Ishikawa (cell line): ENCODE results near the gene NEK11.

Source experiments
- CEBPB ChIP-seq: IDR thresholded peaks from 2 replicates; pipeline ENCODE4 v1.6.1; 2012
- CREB1 ChIP-seq: IDR thresholded peaks from 2 replicates; pipeline ENCODE4 v1.6.1; 2012; ENCODE audit warnings: low read depth
- EGR1 ChIP-seq: IDR thresholded peaks from 2 replicates; pipeline ENCODE4 v1.6.1; 2012
- EP300 ChIP-seq: IDR thresholded peaks from 2 replicates; pipeline ENCODE4 v1.6.1; 2012; ENCODE audit warnings: borderline replicate concordance
- FOXM1 ChIP-seq: IDR thresholded peaks from 2 replicates; pipeline ENCODE4 v1.6.1; 2012; ENCODE audit warnings: low read depth, borderline replicate concordance
- NFIC ChIP-seq: IDR thresholded peaks from 2 replicates; pipeline ENCODE4 v1.6.1; 2012
- RAD21 ChIP-seq: IDR thresholded peaks from 2 replicates; pipeline ENCODE4 v1.6.1; 2012; ENCODE audit warnings: low read depth
- TAF1 ChIP-seq: IDR thresholded peaks from 2 replicates; pipeline ENCODE4 v1.6.1; 2012; ENCODE audit warnings: low read depth, mild to moderate bottlenecking
- TCF12 ChIP-seq: IDR thresholded peaks from 2 replicates; pipeline ENCODE4 v1.6.1; 2012; ENCODE audit warnings: low read depth
- TEAD4 ChIP-seq: IDR thresholded peaks from 2 replicates; pipeline ENCODE4 v1.6.1; 2012
- YY1 ChIP-seq: IDR thresholded peaks from 2 replicates; pipeline ENCODE4 v1.6.1; 2012; ENCODE audit warnings: low read depth
- ZBTB7A ChIP-seq: IDR thresholded peaks from 2 replicates; pipeline ENCODE4 v1.6.1; 2012; ENCODE audit warnings: low read depth
- TF ChIP-seq, protein P1 (sequence below): IDR thresholded peaks from 2 replicates; pipeline ENCODE4 v1.6.1; 2012
- TF ChIP-seq, protein P2 (sequence below): IDR thresholded peaks from 2 replicates; pipeline ENCODE4 v1.6.1; 2012; ENCODE audit warnings: low read depth, mild to moderate bottlenecking
- TF ChIP-seq, protein P3 (sequence below): IDR thresholded peaks from 2 replicates; pipeline ENCODE4 v1.6.1; 2012

Gene NEK11

DNA sequence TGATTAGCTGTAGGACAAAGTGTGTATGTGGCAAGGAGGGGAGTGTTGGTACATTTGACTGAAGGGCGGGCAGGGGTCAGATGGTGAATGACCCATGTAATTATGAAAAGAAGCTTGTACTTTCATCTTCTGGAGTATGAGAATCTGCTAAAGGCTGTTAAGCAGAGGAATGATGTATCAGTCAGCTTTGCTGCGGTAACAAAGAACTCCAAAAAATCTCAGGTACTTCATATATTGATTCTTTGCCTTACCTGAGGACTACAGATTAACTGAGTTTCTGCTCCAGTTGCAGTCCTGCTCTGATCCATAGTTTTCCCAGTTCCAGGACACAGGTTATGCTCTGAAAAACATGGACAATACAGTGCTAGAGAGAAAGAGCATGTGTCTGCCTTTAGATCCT lies 115.1 kb downstream of the NEK11 start:
- TF ChIP-seq RAD21 = no peak
- TF ChIP-seq EP300 = no peak

DNA sequence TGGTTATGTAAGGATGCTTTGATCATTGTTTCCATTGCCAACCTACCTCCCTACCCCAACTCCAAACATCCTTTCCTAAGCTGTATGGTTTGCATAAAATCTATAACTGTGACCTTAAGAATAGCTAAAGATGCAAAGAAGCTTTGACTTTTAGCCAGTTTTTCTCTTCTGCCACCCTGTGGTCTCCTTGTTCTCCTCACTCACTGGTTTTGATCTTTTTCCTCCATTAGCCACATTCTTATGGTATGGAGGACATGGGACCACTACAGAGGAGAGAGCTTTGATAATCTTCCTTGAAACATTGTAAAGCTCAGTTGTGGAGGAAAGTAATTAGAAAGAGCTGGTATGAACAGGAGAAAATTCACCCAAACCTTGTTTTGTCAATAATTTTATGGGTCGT lies 115.9 kb downstream of the NEK11 start:
- TF ChIP-seq FOXM1 (no peak), RAD21 (no peak), EGR1 (no peak), YY1 (no peak), TAF1 (no peak), ZBTB7A (no peak), NFIC (no peak), TCF12 (no peak), CEBPB (no peak), EP300 (no peak)
- TF ChIP-seq, protein P1, sequence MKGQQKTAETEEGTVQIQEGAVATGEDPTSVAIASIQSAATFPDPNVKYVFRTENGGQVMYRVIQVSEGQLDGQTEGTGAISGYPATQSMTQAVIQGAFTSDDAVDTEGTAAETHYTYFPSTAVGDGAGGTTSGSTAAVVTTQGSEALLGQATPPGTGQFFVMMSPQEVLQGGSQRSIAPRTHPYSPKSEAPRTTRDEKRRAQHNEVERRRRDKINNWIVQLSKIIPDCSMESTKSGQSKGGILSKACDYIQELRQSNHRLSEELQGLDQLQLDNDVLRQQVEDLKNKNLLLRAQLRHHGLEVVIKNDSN = no peak

DNA sequence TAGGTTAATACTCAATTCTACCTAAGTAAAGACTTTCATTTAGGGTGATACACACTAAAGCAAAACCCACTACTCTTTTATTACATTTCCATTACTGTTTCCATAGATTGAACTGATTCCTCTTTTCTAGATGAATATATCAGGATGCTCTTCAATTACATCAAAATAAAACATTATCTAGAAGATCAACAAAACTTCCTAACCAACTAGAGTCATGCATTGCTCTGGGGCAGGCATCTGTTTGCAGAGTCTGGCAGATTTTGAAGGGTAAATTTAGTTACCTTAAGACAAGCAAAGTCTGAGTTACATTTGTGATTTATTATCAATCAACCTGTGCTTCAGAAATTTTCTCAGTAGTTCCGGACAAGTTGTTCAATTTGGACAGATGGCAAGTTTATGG lies 117.1 kb downstream of the NEK11 start:
- TF ChIP-seq EP300 = no peak
- TF ChIP-seq TAF1 = no peak
- TF ChIP-seq, protein P2, sequence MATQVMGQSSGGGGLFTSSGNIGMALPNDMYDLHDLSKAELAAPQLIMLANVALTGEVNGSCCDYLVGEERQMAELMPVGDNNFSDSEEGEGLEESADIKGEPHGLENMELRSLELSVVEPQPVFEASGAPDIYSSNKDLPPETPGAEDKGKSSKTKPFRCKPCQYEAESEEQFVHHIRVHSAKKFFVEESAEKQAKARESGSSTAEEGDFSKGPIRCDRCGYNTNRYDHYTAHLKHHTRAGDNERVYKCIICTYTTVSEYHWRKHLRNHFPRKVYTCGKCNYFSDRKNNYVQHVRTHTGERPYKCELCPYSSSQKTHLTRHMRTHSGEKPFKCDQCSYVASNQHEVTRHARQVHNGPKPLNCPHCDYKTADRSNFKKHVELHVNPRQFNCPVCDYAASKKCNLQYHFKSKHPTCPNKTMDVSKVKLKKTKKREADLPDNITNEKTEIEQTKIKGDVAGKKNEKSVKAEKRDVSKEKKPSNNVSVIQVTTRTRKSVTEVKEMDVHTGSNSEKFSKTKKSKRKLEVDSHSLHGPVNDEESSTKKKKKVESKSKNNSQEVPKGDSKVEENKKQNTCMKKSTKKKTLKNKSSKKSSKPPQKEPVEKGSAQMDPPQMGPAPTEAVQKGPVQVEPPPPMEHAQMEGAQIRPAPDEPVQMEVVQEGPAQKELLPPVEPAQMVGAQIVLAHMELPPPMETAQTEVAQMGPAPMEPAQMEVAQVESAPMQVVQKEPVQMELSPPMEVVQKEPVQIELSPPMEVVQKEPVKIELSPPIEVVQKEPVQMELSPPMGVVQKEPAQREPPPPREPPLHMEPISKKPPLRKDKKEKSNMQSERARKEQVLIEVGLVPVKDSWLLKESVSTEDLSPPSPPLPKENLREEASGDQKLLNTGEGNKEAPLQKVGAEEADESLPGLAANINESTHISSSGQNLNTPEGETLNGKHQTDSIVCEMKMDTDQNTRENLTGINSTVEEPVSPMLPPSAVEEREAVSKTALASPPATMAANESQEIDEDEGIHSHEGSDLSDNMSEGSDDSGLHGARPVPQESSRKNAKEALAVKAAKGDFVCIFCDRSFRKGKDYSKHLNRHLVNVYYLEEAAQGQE = no peak

DNA sequence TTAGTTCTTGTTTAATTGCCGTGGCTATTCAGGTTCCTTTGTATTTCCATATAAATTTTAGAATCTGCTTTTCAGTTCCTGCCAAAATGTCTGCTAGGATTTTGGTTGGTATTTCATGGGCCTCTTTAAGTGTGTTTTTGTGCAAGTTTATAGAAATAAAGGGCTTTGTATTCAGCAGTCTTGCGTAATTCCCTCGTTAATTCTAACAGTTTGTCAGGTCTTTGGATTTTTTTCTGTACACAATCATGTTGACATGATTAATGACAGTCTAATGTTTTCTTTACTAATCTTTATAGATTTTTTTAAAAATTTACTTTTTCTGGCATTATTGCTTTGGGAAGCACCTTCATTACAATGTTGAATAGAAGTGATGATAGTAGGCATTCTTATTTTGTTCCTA lies 120.9 kb downstream of the NEK11 start:
- TF ChIP-seq EGR1 (no peak), ZBTB7A (no peak), TEAD4 (no peak), TCF12 (no peak), CEBPB (peak; percentile 53)

DNA sequence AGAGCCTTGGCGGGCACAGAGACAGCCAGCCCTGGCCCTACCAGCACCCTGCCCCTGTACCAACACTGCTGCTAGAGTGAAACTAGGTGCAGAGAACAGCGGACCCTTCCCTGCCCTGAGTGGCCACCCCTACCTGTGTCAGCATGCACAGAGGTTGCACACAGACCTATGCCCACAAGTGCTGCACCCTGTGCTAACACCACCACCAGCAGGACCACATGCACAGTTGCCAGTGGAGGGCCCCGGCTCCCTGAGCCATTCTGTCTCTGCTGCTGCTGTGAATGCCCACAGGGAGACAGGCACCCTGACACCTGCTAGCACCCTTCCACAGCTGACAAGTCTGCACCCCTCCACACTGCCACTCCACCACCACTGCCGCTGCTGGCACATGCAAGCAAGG lies 131.8 kb downstream of the NEK11 start:
- TF ChIP-seq TAF1 (no peak), TCF12 (no peak), EP300 (no peak), ZBTB7A (no peak), RAD21 (no peak), NFIC (no peak), FOXM1 (no peak), CEBPB (no peak)
- TF ChIP-seq, protein P3, sequence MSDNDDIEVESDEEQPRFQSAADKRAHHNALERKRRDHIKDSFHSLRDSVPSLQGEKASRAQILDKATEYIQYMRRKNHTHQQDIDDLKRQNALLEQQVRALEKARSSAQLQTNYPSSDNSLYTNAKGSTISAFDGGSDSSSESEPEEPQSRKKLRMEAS = no peak

DNA sequence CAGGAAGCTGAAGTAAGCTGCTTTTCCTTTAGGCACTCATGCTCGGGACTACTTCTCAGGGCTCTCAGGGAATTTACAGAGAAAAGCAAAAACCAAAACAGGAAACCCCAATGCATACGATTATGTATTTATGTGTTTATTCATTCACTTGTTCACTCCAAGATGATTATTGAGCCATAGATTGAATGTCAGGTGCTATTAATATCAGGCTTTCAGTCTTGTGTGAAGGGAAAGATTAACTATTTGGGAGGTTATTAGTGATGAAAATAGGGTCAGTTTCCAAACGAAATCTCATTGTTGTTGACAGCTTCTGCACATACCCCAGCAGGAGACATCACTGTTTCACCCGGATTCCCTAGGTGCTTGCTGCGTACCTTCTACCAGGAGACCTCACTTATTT lies 135.8 kb downstream of the NEK11 start:
- TF ChIP-seq CEBPB (no peak), TCF12 (no peak), RAD21 (no peak), TEAD4 (no peak), CREB1 (no peak), EP300 (no peak), YY1 (no peak), EGR1 (no peak), TAF1 (no peak), FOXM1 (no peak), ZBTB7A (no peak)
- TF ChIP-seq, protein P2 = no peak
- TF ChIP-seq, protein P1 = no peak

DNA sequence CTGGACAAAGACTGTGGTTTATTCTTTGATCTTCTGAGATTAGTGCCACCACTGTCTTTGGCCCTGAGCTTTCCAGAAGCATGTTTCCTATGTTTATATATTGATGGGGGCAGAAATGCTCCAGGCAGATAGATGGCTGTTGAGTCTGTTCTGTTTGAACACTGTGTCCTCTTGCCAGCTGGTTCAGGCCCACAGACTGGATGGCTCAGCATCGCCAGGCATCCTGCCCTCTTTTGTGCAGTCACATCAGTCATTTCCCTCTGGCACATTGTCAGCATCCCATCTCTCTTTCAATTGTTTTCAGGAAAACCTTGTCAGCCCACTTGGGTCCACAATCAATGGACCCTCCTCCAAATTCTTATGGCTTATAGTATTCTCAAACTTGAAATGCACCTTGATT lies 141.2 kb downstream of the NEK11 start:
- TF ChIP-seq FOXM1 (no peak), TCF12 (no peak), TEAD4 (no peak), YY1 (no peak), RAD21 (no peak), TAF1 (no peak), CREB1 (no peak), NFIC (no peak), EP300 (no peak), EGR1 (no peak), ZBTB7A (no peak), CEBPB (no peak)
- TF ChIP-seq, protein P3 = no peak
- TF ChIP-seq, protein P1 = no peak
- TF ChIP-seq, protein P2 = no peak
